Peyer's patch (tissue), 4 donors: ENCODE measurements around the gene DNAJC15. TPM values are rescaled to one million over a fixed set of nuclear protein-coding genes. Genes with fewer than 3 reads are reported as not detected.
"Not testable (repeated sequence)": the region's sequence is repeated elsewhere in the genome, so short reads cannot be mapped to it uniquely, and the experiment has no call there.

Experiments used
- DNase-seq, 3 donors: peaks; one replicate each; pipeline ENCODE4 v3.0.0-alpha.2; 2017 to 2019
- H3K27ac ChIP-seq, 4 donors: fragments of 200-600 bp; sonication (generic); one replicate each; pipeline ENCODE4 v1.5.1; 2016 to 2019
- H3K27me3 ChIP-seq, 2 donors: fragments of 200-600 bp; sonication (generic); one replicate each; pipeline ENCODE4 v1.5.1; 2019
- H3K36me3 ChIP-seq, 3 donors: fragments of 200-600 bp; sonication (generic); one replicate each; pipeline ENCODE4 v1.5.1; 2016 to 2019
- H3K4me1 ChIP-seq, 4 donors: fragments of 200-600 bp; sonication (generic); one replicate each; pipeline ENCODE4 v1.5.1; 2016 to 2019
- H3K4me3 ChIP-seq, 4 donors: fragments of 200-600 bp; sonication (generic); 1 replicate in 3 of 4; 2 replicates in 1 of 4; pipeline ENCODE4 v1.5.1; 2016 to 2019; ENCODE audit warnings: mild to moderate bottlenecking in 1 of 4
- H3K9me3 ChIP-seq, 4 donors: fragments of 200-600 bp; sonication (generic); one replicate each; pipeline ENCODE4 v1.5.1; 2016 to 2019; ENCODE audit warnings: mild to moderate bottlenecking in 1 of 4
- CTCF ChIP-seq, 6 experiments: fragments of 450-650 bp in 4 of 6; fragments of 200-600 bp in 2 of 6; sonication (generic) in 1 of 6; IDR thresholded peaks; one replicate each; pipeline ENCODE4 v1.5.1; 2017 to 2019; ENCODE audit warnings: antibody characterized with exemption in 6 of 6, mild to moderate bottlenecking in 3 of 6, moderate library complexity in 1 of 6
- POLR2A ChIP-seq, 2 donors: fragments of 450-650 bp; IDR thresholded peaks; one replicate each; pipeline ENCODE4 v1.5.1; 2017; ENCODE audit warnings: antibody characterized with exemption in 2 of 2, mild to moderate bottlenecking in 2 of 2, moderate library complexity in 2 of 2
- total RNA-seq, 4 donors: library from RNA; depleted of rRNA; stranded (reverse); fragments of >200 nt; gene quantifications; one replicate each; pipeline ENCODE4 v1.1.0, GENCODE V29; 2016

Gene DNAJC15
- total RNA-seq, 4 donors from 2014 or later: 5.8 to 27.5 (median 11.9) TPM

- Histone ChIP-seq H3K9me3 (no peaks in the 10 kb centered on the region), H3K36me3 (no peaks in the 10 kb centered on the region), H3K4me1 (peaks cover 0 to 18% (median 7%) of the 10 kb centered on the region in 4 donors), H3K27me3 (no peaks in the 10 kb centered on the region), H3K4me3 (no peak overlapping the region), H3K27ac (no peak overlapping the region)
- no peak for DNase-seq
- TF ChIP-seq POLR2A (IDR thresholded peaks at IDR 0.05) (no peak), CTCF (IDR thresholded peaks at IDR 0.05) (no peak)
Observed at GRCh38 chr13:43026262-43026661, 2.9 kb downstream of the DNAJC15 start.

- DNase-seq: no peak
- no peak for TF ChIP-seq POLR2A (IDR thresholded peaks at IDR 0.05)
- Histone ChIP-seq H3K4me3 (no peak overlapping the region), H3K36me3 (peaks cover 0 to 11% (median 0%) of the 10 kb centered on the region in 3 donors), H3K4me1 (peaks cover 0 to 8% (median 3%) of the 10 kb centered on the region in 4 donors), H3K27ac (no peak overlapping the region), H3K9me3 (no peaks in the 10 kb centered on the region), H3K27me3 (no peaks in the 10 kb centered on the region)
Observed at GRCh38 chr13:43030548-43030947, 7.2 kb downstream of the DNAJC15 start.

GRCh38 chr13:43031881-43032280, 8.5 kb downstream of the DNAJC15 start:
- no peak for DNase-seq
- peaks cover 0 to 11% (median 0%) of the 10 kb centered on the region in 3 donors for H3K36me3 ChIP-seq
- no peaks in the 10 kb centered on the region for H3K4me1 ChIP-seq
- H3K4me3 ChIP-seq: no peak overlapping the region
- no peak for TF ChIP-seq CTCF (IDR thresholded peaks at IDR 0.05)
- no peak for TF ChIP-seq POLR2A (IDR thresholded peaks at IDR 0.05)
- H3K27ac ChIP-seq: no peak overlapping the region
- H3K27me3 ChIP-seq: no peaks in the 10 kb centered on the region
- H3K9me3 ChIP-seq: no peaks in the 10 kb centered on the region

- no peak for DNase-seq
- H3K27ac ChIP-seq: no peak overlapping the region
- TF ChIP-seq CTCF (IDR thresholded peaks at IDR 0.05) (no peak), POLR2A (IDR thresholded peaks at IDR 0.05) (no peak)
- H3K36me3 ChIP-seq: peaks cover 0 to 11% (median 0%) of the 10 kb centered on the region in 3 donors
- H3K4me3 ChIP-seq: no peak overlapping the region
- no peaks in the 10 kb centered on the region for H3K9me3 ChIP-seq
- H3K27me3 ChIP-seq: no peaks in the 10 kb centered on the region
- no peaks in the 10 kb centered on the region for H3K4me1 ChIP-seq
Observed at GRCh38 chr13:43033038-43033437, 9.7 kb downstream of the DNAJC15 start.

GRCh38 chr13:43036351-43037250, 13.2 kb downstream of the DNAJC15 start:
- Histone ChIP-seq H3K4me1 (peaks cover 0 to 12% (median 3%) of the 10 kb centered on the region in 4 donors), H3K27ac (no peak overlapping the region), H3K4me3 (no peak overlapping the region), H3K36me3 (peaks cover 0 to 11% (median 0%) of the 10 kb centered on the region in 3 donors), H3K27me3 (no peaks in the 10 kb centered on the region), H3K9me3 (no peaks in the 10 kb centered on the region)
- TF ChIP-seq POLR2A (IDR thresholded peaks at IDR 0.05) (no peak), CTCF (IDR thresholded peaks at IDR 0.05) (no peak)
- DNase-seq: no peak

GRCh38 chr13:43039966-43040365, 16.6 kb downstream of the DNAJC15 start:
- Histone ChIP-seq H3K4me3 (no peak overlapping the region), H3K36me3 (no peaks in the 10 kb centered on the region), H3K9me3 (no peaks in the 10 kb centered on the region), H3K27me3 (no peaks in the 10 kb centered on the region), H3K27ac (no peak overlapping the region), H3K4me1 (peaks cover 3 to 23% (median 10%) of the 10 kb centered on the region in 4 donors)
- DNase-seq: no peak
- TF ChIP-seq CTCF (IDR thresholded peaks at IDR 0.05): no peak
- no peak for TF ChIP-seq POLR2A (IDR thresholded peaks at IDR 0.05)

GRCh38 chr13:43040581-43041368, 17.4 kb downstream of the DNAJC15 start:
- not testable (repeated sequence) for H3K4me3 ChIP-seq, DNase-seq, H3K36me3 ChIP-seq, H3K9me3 ChIP-seq, H3K27me3 ChIP-seq
- Histone ChIP-seq H3K27ac (peak overlapping the region in 1 of 4 donors; percentile 44), H3K4me1 (peaks cover 3 to 27% (median 11%) of the 10 kb centered on the region in 4 donors)
